Immature natural killer cell (primary cell): ENCODE data around the gene PLAAT2. TPM values are rescaled to one million over a fixed set of nuclear protein-coding genes. Genes with fewer than 3 reads are reported as not detected.
"Not testable (repeated sequence)": the region's sequence is repeated elsewhere in the genome, so short reads cannot be mapped to it uniquely, and the experiment has no call there.

Experiments used
- DNase-seq, 3 donors: peaks; one replicate each; pipeline ENCODE4 v3.0.0; 2022; ENCODE audit warnings: mixed read lengths in 1 of 3
- H3K27ac Mint-ChIP-seq, 6 donors: one replicate each; pipeline ENCODE4 v1.8.0; 2020; ENCODE audit warnings: mixed read lengths in 6 of 6, mild to moderate bottlenecking in 5 of 6, inconsistent platforms in 4 of 6, moderate library complexity in 3 of 6
- H3K27me3 Mint-ChIP-seq, 3 donors: one replicate each; pipeline ENCODE4 v1.8.0; 2020 to 2021; ENCODE audit warnings: low read depth in 3 of 3, mild to moderate bottlenecking in 3 of 3, mixed read lengths in 3 of 3, moderate library complexity in 3 of 3, inconsistent platforms in 1 of 3
- H3K36me3 Mint-ChIP-seq, 3 donors: one replicate each; pipeline ENCODE4 v1.8.0; 2020; ENCODE audit warnings: mixed read lengths in 3 of 3, inconsistent platforms in 2 of 3, mild to moderate bottlenecking in 2 of 3
- H3K4me1 Mint-ChIP-seq, 2 donors: one replicate each; pipeline ENCODE4 v1.8.0; 2020; ENCODE audit warnings: inconsistent platforms in 2 of 2, mild to moderate bottlenecking in 2 of 2, mixed read lengths in 2 of 2, moderate library complexity in 1 of 2
- H3K4me3 Mint-ChIP-seq, 5 donors: one replicate each; pipeline ENCODE4 v1.8.0; 2020; ENCODE audit warnings: mild to moderate bottlenecking in 5 of 5, mixed read lengths in 5 of 5, inconsistent platforms in 3 of 5, moderate library complexity in 3 of 5
- H3K9me3 Mint-ChIP-seq, 6 donors: one replicate each; pipeline ENCODE4 v1.8.0; 2020; ENCODE audit warnings: mild to moderate bottlenecking in 6 of 6, mixed read lengths in 6 of 6, inconsistent platforms in 4 of 6, moderate library complexity in 3 of 6
- polyA plus RNA-seq, 3 donors: library from polyadenylated mRNA; unstranded; fragments of 300-500 nt; fragmentation: Illumina TruSeq; gene quantifications; one replicate each; pipeline ENCODE4 v1.2.3, GENCODE V29; 2021

PLAAT2 gene
- polyA plus RNA-seq, 3 donors from 2014 or later = 2.8 to 3.0 TPM; not detected in 1

- Mint-ChIP-seq H3K36me3 (peaks cover 16 to 39% (median 28%) of the 10 kb centered on the region in 3 donors), H3K27ac (peak overlapping the region in 3 of 6 donors; percentile 10 to 34 (median 32)), H3K9me3 (no peaks in the 10 kb centered on the region), H3K27me3 (peaks cover 0 to 5% (median 1%) of the 10 kb centered on the region in 3 donors), H3K4me3 (no peak overlapping the region), H3K4me1 (peaks cover 10 to 11% of the 10 kb centered on the region in 2 donors)
- no peak for DNase-seq
These were observed 32.1 kb upstream of the PLAAT2 start for GRCh38 chr11:63595296-63595695.

GRCh38 chr11:63592975-63593395, 29.8 kb upstream of the PLAAT2 start:
- H3K4me1 Mint-ChIP-seq = no peaks in the 10 kb centered on the region
- H3K27me3 Mint-ChIP-seq = peaks cover 0 to 5% (median 1%) of the 10 kb centered on the region in 3 donors
- H3K4me3 Mint-ChIP-seq = no peak overlapping the region
- DNase-seq = peak in 1 of 3 donors; percentile 10
- no peaks in the 10 kb centered on the region for H3K9me3 Mint-ChIP-seq
- peaks cover 24 to 55% (median 46%) of the 10 kb centered on the region in 3 donors for H3K36me3 Mint-ChIP-seq
- H3K27ac Mint-ChIP-seq = peak overlapping the region in 3 of 6 donors; percentile 41 to 77 (median 71)

GRCh38 chr11:63590024-63590788, 27.0 kb upstream of the PLAAT2 start:
- Mint-ChIP-seq H3K4me1 (peaks cover 0 to 4% of the 10 kb centered on the region in 2 donors), H3K9me3 (no peaks in the 10 kb centered on the region), H3K27ac (peak overlapping the region in 1 of 6 donors; percentile 26), H3K36me3 (peaks cover 31 to 61% (median 56%) of the 10 kb centered on the region in 3 donors), H3K4me3 (no peak overlapping the region), H3K27me3 (peaks cover 0 to 5% (median 1%) of the 10 kb centered on the region in 3 donors)
- DNase-seq = no peak

GRCh38 chr11:63589000-63589399, 25.8 kb upstream of the PLAAT2 start:
- H3K27ac Mint-ChIP-seq = peak overlapping the region in 2 of 6 donors; percentile 9 to 17
- H3K4me1 Mint-ChIP-seq = peaks cover 3 to 6% of the 10 kb centered on the region in 2 donors
- H3K9me3 Mint-ChIP-seq = no peaks in the 10 kb centered on the region
- H3K27me3 Mint-ChIP-seq = peaks cover 0 to 4% (median 1%) of the 10 kb centered on the region in 3 donors
- H3K36me3 Mint-ChIP-seq = peaks cover 24 to 54% (median 50%) of the 10 kb centered on the region in 3 donors
- DNase-seq = no peak
- H3K4me3 Mint-ChIP-seq = no peak overlapping the region

- H3K4me1 Mint-ChIP-seq = peaks cover 27 to 29% of the 10 kb centered on the region in 2 donors
- H3K27me3 Mint-ChIP-seq = peaks cover 0 to 6% (median 2%) of the 10 kb centered on the region in 3 donors
- peaks cover 3 to 5% (median 4%) of the 10 kb centered on the region in 6 donors for H3K9me3 Mint-ChIP-seq
- H3K36me3 Mint-ChIP-seq = peaks cover 25 to 50% (median 47%) of the 10 kb centered on the region in 3 donors
- H3K27ac Mint-ChIP-seq = no peak overlapping the region
- no peak for DNase-seq
- H3K4me3 Mint-ChIP-seq = no peak overlapping the region
These were observed 23.4 kb upstream of the PLAAT2 start for GRCh38 chr11:63586451-63587166.

GRCh38 chr11:63583357-63583677, 20.1 kb upstream of the PLAAT2 start:
- H3K27me3 Mint-ChIP-seq = peaks cover 0 to 5% (median 2%) of the 10 kb centered on the region in 3 donors
- peaks cover 30 to 34% of the 10 kb centered on the region in 2 donors for H3K4me1 Mint-ChIP-seq
- peak overlapping the region; percentile 46 to 73 (median 63) for H3K4me3 Mint-ChIP-seq
- no peak for DNase-seq
- H3K9me3 Mint-ChIP-seq = peaks cover 12 to 28% (median 17%) of the 10 kb centered on the region in 6 donors
- peaks cover 29 to 40% (median 40%) of the 10 kb centered on the region in 3 donors for H3K36me3 Mint-ChIP-seq
- H3K27ac Mint-ChIP-seq = peak overlapping the region; percentile 85 to 98 (median 90)

GRCh38 chr11:63581224-63581623, 18.0 kb upstream of the PLAAT2 start:
- not testable (repeated sequence) for H3K27me3 Mint-ChIP-seq, DNase-seq
- Mint-ChIP-seq H3K4me3 (peak overlapping the region in 1 of 5 donors; percentile 64), H3K9me3 (peaks cover 12 to 30% (median 17%) of the 10 kb centered on the region in 6 donors), H3K36me3 (peaks cover 25 to 35% (median 34%) of the 10 kb centered on the region in 3 donors), H3K27ac (peak overlapping the region; percentile 49 to 94 (median 90)), H3K4me1 (peaks cover 43% of the 10 kb centered on the region in 2 donors)

- not testable (repeated sequence) for H3K4me3 Mint-ChIP-seq, H3K27me3 Mint-ChIP-seq, DNase-seq
- Mint-ChIP-seq H3K36me3 (peaks cover 18 to 36% (median 28%) of the 10 kb centered on the region in 3 donors), H3K27ac (peak overlapping the region in 2 of 6 donors; percentile 25 to 52), H3K4me1 (peaks cover 60 to 63% of the 10 kb centered on the region in 2 donors), H3K9me3 (peaks cover 12 to 30% (median 17%) of the 10 kb centered on the region in 6 donors)
These were observed 15.7 kb upstream of the PLAAT2 start for GRCh38 chr11:63578882-63579281.

GRCh38 chr11:63574856-63575602, 11.8 kb upstream of the PLAAT2 start:
- DNase-seq = no peak
- Mint-ChIP-seq H3K4me1 (peaks cover 46 to 52% of the 10 kb centered on the region in 2 donors), H3K4me3 (peak overlapping the region; percentile 80 to 92 (median 87)), H3K27ac (peak overlapping the region; percentile 94 to 97 (median 95)), H3K36me3 (peaks cover 4 to 21% (median 9%) of the 10 kb centered on the region in 3 donors), H3K27me3 (peaks cover 0 to 3% (median 0%) of the 10 kb centered on the region in 3 donors), H3K9me3 (peaks cover 0 to 9% (median 2%) of the 10 kb centered on the region in 6 donors)

- DNase-seq = peak; percentile 60 to 68 (median 63)
- peak overlapping the region; percentile 94 to 97 (median 95) for H3K27ac Mint-ChIP-seq
- peak overlapping the region; percentile 80 to 92 (median 87) for H3K4me3 Mint-ChIP-seq
- H3K4me1 Mint-ChIP-seq = peaks cover 48 to 59% of the 10 kb centered on the region in 2 donors
- H3K27me3 Mint-ChIP-seq = peaks cover 0 to 3% (median 0%) of the 10 kb centered on the region in 3 donors
- peaks cover 4 to 18% (median 7%) of the 10 kb centered on the region in 3 donors for H3K36me3 Mint-ChIP-seq
- peaks cover 0 to 6% (median 2%) of the 10 kb centered on the region in 6 donors for H3K9me3 Mint-ChIP-seq
These were observed 11.0 kb upstream of the PLAAT2 start for GRCh38 chr11:63573881-63574855.

- H3K4me1 Mint-ChIP-seq = peaks cover 54 to 66% of the 10 kb centered on the region in 2 donors
- H3K4me3 Mint-ChIP-seq = peak overlapping the region in 3 of 5 donors; percentile 34 to 58 (median 48)
These were observed 9.0 kb upstream of the PLAAT2 start for GRCh38 chr11:63572026-63572688.

GRCh38 chr11:63569570-63569969, 6.4 kb upstream of the PLAAT2 start:
- DNase-seq = no peak
- peaks cover 0 to 7% (median 6%) of the 10 kb centered on the region in 3 donors for H3K27me3 Mint-ChIP-seq
- peaks cover 0 to 8% (median 0%) of the 10 kb centered on the region in 3 donors for H3K36me3 Mint-ChIP-seq
- H3K9me3 Mint-ChIP-seq = no peaks in the 10 kb centered on the region
- H3K4me1 Mint-ChIP-seq = peaks cover 50 to 56% of the 10 kb centered on the region in 2 donors
- H3K4me3 Mint-ChIP-seq = no peak overlapping the region
- peak overlapping the region in 5 of 6 donors; percentile 26 to 93 (median 34) for H3K27ac Mint-ChIP-seq

More at GRCh38 chr11:63572026-63572688, 9.0 kb upstream of the PLAAT2 start:
- H3K27ac Mint-ChIP-seq = peak overlapping the region in 5 of 6 donors; percentile 21 to 59 (median 46)
- H3K9me3 Mint-ChIP-seq = no peaks in the 10 kb centered on the region
- H3K27me3 Mint-ChIP-seq = peaks cover 1 to 4% (median 2%) of the 10 kb centered on the region in 3 donors
- no peak for DNase-seq
- H3K36me3 Mint-ChIP-seq = peaks cover 0 to 9% (median 0%) of the 10 kb centered on the region in 3 donors
